Stimulated activated effector memory CD8-positive, alpha-beta T cell treated with anti-CD3 and anti-CD28 coated beads, Interleukin-12 subunit alpha, Interleukin-12 subunit beta, amount 100 ng/mL, for 72 hours (primary cell): ENCODE measurements around the gene NDUFB5.

ENCODE experiments used
- ATAC-seq: fragments of 150-1000 bp; cut with Tn5 transposase; 2 replicates; pipeline ENCODE4 v1.10.0; 2021
- DNase-seq, 2 donors: peaks; one replicate each; pipeline ENCODE4 v3.0.0; 2021 to 2022; ENCODE audit warnings: low spot score in 2 of 2
- H3K27ac Mint-ChIP-seq: one replicate; pipeline ENCODE4 v1.8.0; 2022; ENCODE audit warnings: mild to moderate bottlenecking, mixed read lengths
- H3K36me3 Mint-ChIP-seq: one replicate; pipeline ENCODE4 v1.8.0; 2022; ENCODE audit warnings: mild to moderate bottlenecking, mixed read lengths
- H3K4me1 Mint-ChIP-seq: one replicate; pipeline ENCODE4 v1.8.0; 2022; ENCODE audit warnings: mixed read lengths
- H3K4me3 Mint-ChIP-seq: one replicate; pipeline ENCODE4 v1.8.0; 2022; ENCODE audit warnings: mild to moderate bottlenecking, mixed read lengths
- H3K9me3 Mint-ChIP-seq: one replicate; pipeline ENCODE4 v1.8.0; 2022; ENCODE audit warnings: mixed read lengths

Gene NDUFB5

GRCh38 chr3:179604321-179605078 lies at the start of gene NDUFB5, which contains the start of gene MRPL47:
Gene NDUFB5 (plus strand): TSS chr3:179604794. CDS start chr3:179604816, 22 bp downstream.
Gene MRPL47 (minus strand): TSS chr3:179604638. CDS start chr3:179604624, 14 bp downstream.
- peak within 1 kb of the TSS; percentile 99 for H3K4me3 Mint-ChIP-seq
- H3K36me3 Mint-ChIP-seq: peaks cover 49% of the 10 kb centered on the region
- H3K9me3 Mint-ChIP-seq: no peaks in the 10 kb centered on the region
- ATAC-seq (peak; percentile 93), DNase-seq (peak; percentile 76 to 94)
- peak within 1 kb of the TSS; percentile 100 for H3K27ac Mint-ChIP-seq
- H3K4me1 Mint-ChIP-seq: peaks cover 35% of the 10 kb centered on the region

GRCh38 chr3:179558742-179559364 lies 45.7 kb upstream of the NDUFB5 start:
- H3K36me3 Mint-ChIP-seq: peaks cover 8% of the 10 kb centered on the region
- peak in 1 of 2 donors; percentile 58 for DNase-seq
- no peak overlapping the region for H3K27ac Mint-ChIP-seq
- H3K4me3 Mint-ChIP-seq: no peak overlapping the region
- no peak for ATAC-seq
- no peaks in the 10 kb centered on the region for H3K9me3 Mint-ChIP-seq
- H3K4me1 Mint-ChIP-seq: peaks cover 12% of the 10 kb centered on the region

DNA sequence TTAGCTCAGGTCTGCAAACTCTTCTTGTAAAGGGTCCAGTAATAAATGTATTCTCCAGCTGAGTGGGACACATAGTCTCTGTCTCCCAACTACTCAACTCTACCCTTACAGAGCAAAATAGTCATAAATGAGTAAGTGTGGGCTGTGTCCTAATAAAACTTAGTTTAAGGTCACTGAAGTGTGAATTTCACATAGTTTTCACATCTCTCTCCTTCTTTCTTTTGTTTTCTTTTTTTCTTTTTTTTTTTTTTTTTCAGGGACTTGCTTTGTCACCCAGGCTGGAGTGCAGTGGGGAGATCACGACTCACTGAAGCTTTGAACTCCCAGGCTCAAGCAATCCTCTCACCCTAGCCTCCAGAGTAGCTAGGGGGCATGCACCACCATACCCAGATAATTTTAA lies 43.8 kb upstream of the NDUFB5 start:
- ATAC-seq: no peak
- H3K36me3 Mint-ChIP-seq: peaks cover 8% of the 10 kb centered on the region
- H3K4me1 Mint-ChIP-seq: peaks cover 26% of the 10 kb centered on the region
- no peak overlapping the region for H3K4me3 Mint-ChIP-seq
- H3K9me3 Mint-ChIP-seq: no peaks in the 10 kb centered on the region
- H3K27ac Mint-ChIP-seq: no peak overlapping the region
- no peak for DNase-seq

DNA sequence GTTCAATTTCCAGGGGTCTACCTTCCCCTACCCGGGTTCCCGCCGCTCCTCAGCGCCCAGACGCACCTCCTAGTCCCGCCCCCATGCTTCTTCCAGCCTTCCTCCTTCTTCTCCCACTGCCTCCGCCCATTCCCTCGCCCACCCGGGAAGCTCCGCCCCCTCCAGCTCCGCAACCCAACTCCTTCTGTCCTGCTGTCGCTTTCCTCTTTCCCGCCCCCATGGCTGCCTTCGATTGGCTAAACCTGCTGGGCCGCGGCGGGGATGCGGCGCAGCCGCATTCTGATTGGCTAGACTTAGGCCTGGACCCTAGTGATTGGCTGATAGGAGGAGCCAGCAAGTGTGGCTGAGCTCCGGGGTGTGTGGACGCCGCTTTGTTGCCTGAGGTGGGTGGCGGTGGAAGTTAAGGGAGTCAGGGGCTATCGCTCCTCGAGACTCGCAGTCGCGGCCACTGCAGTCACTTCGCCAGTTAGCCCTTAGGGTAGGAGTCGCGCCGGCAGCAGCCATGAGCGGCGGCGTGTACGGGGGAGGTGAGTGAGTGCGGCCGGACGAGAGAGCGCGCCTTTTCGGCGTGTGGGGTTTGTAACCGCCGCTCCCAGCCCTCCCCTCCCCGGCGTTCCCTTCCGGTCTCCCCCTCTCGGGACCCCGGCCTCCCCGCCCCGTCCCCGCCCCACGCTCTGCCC lies 41.9 kb upstream of the NDUFB5 start, which contains the start of gene ACTL6A:
Gene ACTL6A, plus strand, starts transcription at position 336 of the 680 bp plus-strand sequence. Its CDS starts 167 bp downstream, at position 503.
- Mint-ChIP-seq H3K27ac (peak within 1 kb of the TSS; percentile 95), H3K9me3 (no peaks in the 10 kb centered on the region), H3K4me3 (peak within 1 kb of the TSS; percentile 92), H3K4me1 (peaks cover 32% of the 10 kb centered on the region), H3K36me3 (peaks cover 8% of the 10 kb centered on the region)
- ATAC-seq: peak; percentile 96
- peak; percentile 90 to 98 for DNase-seq

DNA sequence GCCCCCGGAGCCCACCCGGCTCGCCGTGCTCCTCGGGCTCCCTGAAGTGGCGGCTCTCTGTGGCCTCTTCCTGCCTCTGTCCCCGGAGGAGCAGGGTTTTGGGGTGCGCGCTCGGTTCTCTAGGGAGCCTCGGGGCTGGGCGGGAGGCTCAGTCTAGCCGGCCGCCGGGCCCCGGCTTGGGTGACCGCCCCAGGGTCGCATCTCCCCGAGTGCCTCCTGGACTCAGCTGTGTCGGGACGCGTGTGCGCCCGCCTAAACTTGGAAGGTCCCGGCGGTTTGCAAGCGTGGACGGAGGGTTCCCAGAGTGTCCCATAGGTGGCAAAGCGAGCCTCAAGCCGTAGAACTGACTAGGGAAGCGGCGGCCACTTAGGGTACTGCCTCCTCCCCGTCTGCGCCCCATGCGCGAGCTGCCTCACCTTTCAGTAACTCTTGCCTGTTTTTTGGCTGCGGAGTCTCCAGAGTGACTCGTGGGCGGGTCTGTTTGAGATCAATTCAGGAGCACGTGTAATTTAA lies 41.3 kb upstream of the NDUFB5 start:
- Mint-ChIP-seq H3K9me3 (no peaks in the 10 kb centered on the region), H3K36me3 (peaks cover 8% of the 10 kb centered on the region), H3K4me3 (peak overlapping the region; percentile 92), H3K4me1 (peaks cover 32% of the 10 kb centered on the region), H3K27ac (peak overlapping the region; percentile 95)
- DNase-seq (peak; percentile 44 to 85), ATAC-seq (peak; percentile 73)

DNA sequence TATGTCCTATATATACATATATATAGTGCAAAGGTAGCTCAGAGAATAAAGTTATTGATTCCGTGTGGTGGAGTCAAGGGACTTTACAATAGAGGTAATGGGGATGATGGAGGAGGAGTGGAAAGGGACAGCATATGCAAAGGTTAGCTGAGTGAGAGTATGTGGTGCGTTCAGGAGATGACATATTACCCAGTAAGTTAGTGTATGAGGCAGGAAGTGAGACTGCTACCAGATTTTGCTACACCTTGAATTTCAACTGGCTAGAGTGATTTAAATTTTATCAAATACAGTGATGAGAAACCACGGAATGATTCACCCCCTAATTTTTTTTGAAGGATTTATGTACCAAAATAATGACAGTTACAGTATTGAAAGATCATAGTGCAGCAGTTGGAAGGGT lies 39.1 kb upstream of the NDUFB5 start:
- H3K4me3 Mint-ChIP-seq: no peak overlapping the region
- H3K36me3 Mint-ChIP-seq: peaks cover 21% of the 10 kb centered on the region
- ATAC-seq (no peak), DNase-seq (no peak)
- peaks cover 32% of the 10 kb centered on the region for H3K4me1 Mint-ChIP-seq
- peak overlapping the region; percentile 53 for H3K27ac Mint-ChIP-seq
- H3K9me3 Mint-ChIP-seq: no peaks in the 10 kb centered on the region

DNA sequence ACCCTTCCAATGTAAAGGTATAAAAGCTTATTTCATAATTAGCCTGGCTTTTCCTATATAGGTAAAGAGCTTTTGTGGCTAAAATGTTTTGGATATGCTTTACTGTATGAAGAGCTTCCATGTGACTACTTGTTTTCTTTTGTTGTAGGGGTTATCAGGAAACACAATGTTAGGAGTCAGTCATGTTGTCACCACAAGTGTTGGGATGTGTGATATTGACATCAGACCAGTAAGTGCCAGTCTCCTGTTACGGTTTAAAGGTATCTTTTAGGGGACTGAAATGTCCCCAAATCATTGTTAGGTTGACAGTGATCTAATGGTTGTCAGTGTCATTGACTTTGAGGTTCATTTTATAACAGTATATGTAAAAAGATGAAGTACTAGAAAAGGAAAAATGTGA lies 23.6 kb upstream of the NDUFB5 start:
- ATAC-seq (no peak), DNase-seq (no peak)
- Mint-ChIP-seq H3K27ac (no peak overlapping the region), H3K36me3 (peaks cover 98% of the 10 kb centered on the region), H3K4me1 (no peaks in the 10 kb centered on the region), H3K4me3 (no peak overlapping the region), H3K9me3 (no peaks in the 10 kb centered on the region)

GRCh38 chr3:179589143-179589542 lies 15.5 kb upstream of the NDUFB5 start:
- peaks cover 100% of the 10 kb centered on the region for H3K36me3 Mint-ChIP-seq
- H3K27ac Mint-ChIP-seq: peak overlapping the region; percentile 78
- no peak overlapping the region for H3K4me3 Mint-ChIP-seq
- DNase-seq (no peak), ATAC-seq (peak; percentile 85)
- no peaks in the 10 kb centered on the region for H3K9me3 Mint-ChIP-seq
- no peaks in the 10 kb centered on the region for H3K4me1 Mint-ChIP-seq

- Mint-ChIP-seq H3K27ac (peak overlapping the region; percentile 0), H3K36me3 (peaks cover 100% of the 10 kb centered on the region), H3K9me3 (no peaks in the 10 kb centered on the region)
Observed at GRCh38 chr3:179590669-179591068, 13.9 kb upstream of the NDUFB5 start.

DNA sequence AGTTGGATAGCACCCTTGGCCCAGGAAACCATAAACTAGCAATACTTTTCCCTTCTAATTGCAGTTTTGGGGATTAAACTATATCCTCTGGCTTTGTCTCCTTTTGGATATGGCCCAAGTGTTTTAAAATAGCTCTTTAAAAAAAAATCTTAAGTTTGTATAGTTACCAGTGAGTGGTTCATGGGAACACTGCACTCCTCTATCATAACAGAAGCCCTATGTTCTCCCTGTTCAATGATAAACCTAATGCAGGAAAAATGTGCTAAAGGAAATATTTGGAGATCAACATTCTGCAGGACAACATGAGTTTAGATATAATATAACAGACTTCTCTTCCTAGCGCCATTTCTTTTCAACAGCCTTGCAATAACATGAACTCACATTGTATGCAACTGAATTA lies 13.3 kb upstream of the NDUFB5 start:
- ATAC-seq (no peak), DNase-seq (no peak)
- Mint-ChIP-seq H3K36me3 (peaks cover 100% of the 10 kb centered on the region), H3K4me1 (no peaks in the 10 kb centered on the region), H3K27ac (no peak overlapping the region), H3K4me3 (no peak overlapping the region), H3K9me3 (no peaks in the 10 kb centered on the region)

More at GRCh38 chr3:179590669-179591068, 13.9 kb upstream of the NDUFB5 start:
- ATAC-seq (no peak), DNase-seq (no peak)
- Mint-ChIP-seq H3K4me3 (no peak overlapping the region), H3K4me1 (no peaks in the 10 kb centered on the region)

DNA sequence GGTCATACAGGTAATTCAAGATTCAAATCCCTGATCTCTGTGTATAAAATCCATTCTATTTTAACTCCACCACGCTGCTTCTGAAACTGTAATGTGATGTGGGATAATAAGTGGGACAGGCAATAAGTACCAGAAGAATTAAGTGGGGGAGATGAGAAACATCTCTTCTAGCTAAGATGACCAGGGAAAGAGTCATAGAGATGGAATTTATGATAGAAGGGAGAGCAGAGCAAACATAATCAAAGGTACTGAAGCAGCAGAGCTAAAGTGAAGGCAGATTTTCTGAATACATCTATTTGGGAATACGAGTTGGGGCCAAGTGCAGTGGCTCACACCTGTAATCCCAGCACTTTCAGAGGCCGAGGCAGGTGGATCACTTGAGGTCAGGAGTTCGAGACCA lies 5.1 kb upstream of the NDUFB5 start:
- no peak overlapping the region for H3K4me3 Mint-ChIP-seq
- H3K9me3 Mint-ChIP-seq: no peaks in the 10 kb centered on the region
- H3K36me3 Mint-ChIP-seq: peaks cover 83% of the 10 kb centered on the region
- no peak for ATAC-seq
- peaks cover under 1% of the 10 kb centered on the region for H3K4me1 Mint-ChIP-seq
- H3K27ac Mint-ChIP-seq: no peak overlapping the region
- no peak for DNase-seq

DNA sequence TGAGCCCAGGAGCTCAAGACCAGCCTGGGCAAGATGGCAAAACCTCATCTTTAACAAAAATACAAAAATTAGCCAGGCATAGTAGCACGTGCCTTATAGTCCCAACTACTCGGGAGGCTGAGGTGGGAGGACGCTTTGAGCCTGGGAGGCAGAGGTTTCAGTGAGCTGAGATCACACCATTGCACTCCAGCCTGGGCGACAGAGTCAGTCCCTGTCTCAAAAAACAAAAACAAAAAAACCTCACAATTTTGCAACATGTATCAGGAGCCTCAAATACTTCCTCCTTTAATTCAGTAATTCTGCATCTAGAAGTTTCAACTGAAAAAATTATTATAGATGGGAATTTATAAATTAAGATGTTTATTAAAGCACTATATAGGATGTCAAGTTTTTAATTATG lies 1.3 kb upstream of the NDUFB5 start:
- peaks cover 25% of the 10 kb centered on the region for H3K4me1 Mint-ChIP-seq
- peak overlapping the region; percentile 100 for H3K27ac Mint-ChIP-seq
- DNase-seq: no peak
- ATAC-seq: no peak
- peak overlapping the region; percentile 99 for H3K4me3 Mint-ChIP-seq
- no peaks in the 10 kb centered on the region for H3K9me3 Mint-ChIP-seq
- peaks cover 61% of the 10 kb centered on the region for H3K36me3 Mint-ChIP-seq

DNA sequence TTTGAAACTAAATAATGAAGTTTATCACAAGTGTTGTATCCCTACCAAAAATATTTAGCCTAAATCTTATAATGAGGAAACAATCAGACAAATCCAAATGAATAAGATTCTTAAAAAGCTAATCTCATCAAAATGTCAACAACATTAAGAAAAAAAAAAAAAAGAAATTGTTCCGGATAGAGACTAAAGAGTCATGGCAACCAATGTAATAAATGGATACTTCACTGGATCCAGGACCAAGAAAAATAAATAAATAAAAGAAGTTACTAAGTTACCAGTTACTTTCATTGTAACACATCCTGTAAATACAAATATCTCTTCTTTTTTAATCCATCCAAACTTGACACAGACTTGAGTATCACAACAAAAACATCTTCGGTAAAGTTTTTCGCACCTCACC lies 763 bp upstream of the NDUFB5 start:
- Mint-ChIP-seq H3K27ac (peak overlapping the region; percentile 100), H3K9me3 (no peaks in the 10 kb centered on the region), H3K36me3 (peaks cover 55% of the 10 kb centered on the region), H3K4me3 (peak overlapping the region; percentile 99), H3K4me1 (peaks cover 29% of the 10 kb centered on the region)
- DNase-seq (no peak), ATAC-seq (no peak)

GRCh38 chr3:179606534-179607085 lies 2.0 kb downstream of the NDUFB5 start:
- Mint-ChIP-seq H3K4me1 (peaks cover 53% of the 10 kb centered on the region), H3K27ac (peak overlapping the region; percentile 92), H3K4me3 (peak overlapping the region; percentile 99), H3K36me3 (peaks cover 28% of the 10 kb centered on the region), H3K9me3 (no peaks in the 10 kb centered on the region)
- ATAC-seq (no peak), DNase-seq (no peak)
